ENCODE results near the gene LRRC46.

The LRRC46 gene

DNA sequence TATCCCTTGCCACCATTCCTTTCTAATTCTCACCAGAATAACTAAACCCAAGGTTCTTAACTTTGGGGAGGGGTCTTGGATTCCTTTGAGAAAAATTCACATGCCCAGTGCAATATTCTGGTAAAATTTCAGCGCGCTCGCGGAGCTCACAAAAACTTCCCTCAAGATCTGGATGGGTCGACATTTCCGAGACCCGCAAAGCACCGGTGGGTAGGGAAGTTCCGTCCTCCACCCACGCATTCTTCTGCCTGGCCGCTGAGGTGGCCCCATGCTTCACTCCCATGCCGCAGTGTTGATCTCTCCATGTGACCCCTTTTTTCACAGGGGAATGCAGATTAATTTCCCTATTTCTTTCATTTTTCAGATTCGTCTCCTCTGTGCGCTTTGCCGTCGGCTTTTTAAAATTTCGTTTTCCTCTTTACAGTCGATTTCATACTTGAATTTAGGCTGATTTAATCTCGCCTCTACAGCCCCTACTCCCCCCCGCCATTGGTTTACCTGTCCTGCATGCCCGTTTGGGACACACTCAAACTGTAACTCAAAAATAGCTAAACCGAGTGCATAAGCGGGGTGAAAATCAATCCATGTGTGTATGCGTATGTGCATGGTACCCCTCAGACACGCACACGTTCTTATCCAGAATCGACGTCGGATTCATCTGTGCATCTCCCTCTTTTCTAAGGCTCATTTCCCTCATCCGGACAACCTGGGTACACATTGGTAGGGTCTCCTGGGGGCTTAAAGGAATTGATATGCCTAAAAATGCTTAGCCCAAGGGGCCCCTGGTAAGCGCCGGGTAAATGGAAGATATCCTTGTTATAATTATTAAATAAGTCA, 20.9 kb downstream of the LRRC46 start:
- DNase-seq (ENCODE audit: low read depth in 2 of 2), result no peak

GRCh38 chr17:47853616-47854015, 22.1 kb downstream of the LRRC46 start:
- DNase-seq (ENCODE audit: low read depth in 2 of 2), result no peak

DNA sequence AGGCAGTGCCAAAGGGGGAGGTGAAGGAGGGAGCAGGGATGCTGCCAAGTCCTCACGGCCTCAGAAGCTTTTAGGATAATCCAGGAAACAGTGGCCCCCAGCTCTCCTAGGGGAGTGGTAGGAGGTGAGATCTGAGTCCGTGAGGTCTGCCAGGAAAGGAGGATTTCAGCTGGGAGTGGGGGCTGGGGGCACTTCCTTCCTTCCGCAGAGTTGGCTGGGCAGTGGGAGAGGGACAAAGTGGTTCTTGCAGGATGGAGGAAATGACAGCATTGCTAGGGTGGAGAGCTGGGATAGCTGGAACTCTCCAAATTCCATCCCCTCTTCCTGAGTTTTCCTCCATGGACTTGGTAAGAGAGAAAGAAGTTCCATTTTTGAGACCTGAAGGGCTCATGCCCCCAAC, 24.3 kb downstream of the LRRC46 start:
- DNase-seq (ENCODE audit: low read depth in 2 of 2), result no peak

GRCh38 chr17:47856830-47857229, 25.4 kb downstream of the LRRC46 start:
- DNase-seq (ENCODE audit: low read depth in 2 of 2), result no peak

DNA sequence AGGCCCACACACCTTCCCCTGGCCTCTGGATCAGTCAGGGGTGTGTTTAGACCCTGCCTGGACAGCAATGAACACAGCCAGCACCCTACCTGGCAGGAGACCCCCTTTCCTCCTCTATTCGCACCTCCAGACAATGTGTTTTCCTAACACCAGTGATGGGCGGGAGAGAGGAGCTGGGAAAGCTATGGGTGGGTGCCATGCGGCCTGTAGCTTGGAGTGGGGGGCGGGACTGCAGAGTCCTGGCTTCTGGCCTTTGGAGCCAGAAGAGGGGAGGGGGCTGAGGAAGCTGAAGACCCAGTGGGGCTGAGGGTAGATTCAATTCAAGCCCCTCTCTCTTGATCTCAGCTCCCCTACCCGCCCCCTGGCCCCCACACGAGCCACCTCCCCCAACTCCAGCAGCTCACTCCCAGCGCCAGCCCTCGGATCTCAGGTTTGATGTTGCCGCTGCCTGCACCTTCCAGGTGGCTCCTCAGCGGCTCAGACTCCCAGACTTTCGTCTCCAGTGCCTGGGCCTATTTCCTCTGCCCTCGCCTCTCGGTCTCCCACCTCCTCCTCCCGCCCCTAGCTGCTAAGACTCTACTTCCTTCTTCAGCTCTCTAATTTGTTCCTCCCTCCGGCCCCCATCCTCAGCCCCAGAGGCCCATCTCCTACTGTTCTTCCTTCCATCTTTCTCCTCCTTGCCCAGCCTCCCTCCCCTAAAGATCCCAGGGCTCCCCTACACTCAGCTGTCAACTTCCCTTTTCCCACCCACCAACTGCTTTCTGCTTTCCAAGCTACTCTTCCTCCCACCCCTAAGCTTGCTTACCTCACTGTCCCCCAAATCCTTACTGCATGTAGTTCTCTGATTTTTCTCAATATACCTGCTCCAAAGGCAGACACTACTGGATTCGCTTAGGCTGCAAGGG, 26.3 kb downstream of the LRRC46 start:
- DNase-seq (ENCODE audit: low read depth in 2 of 2), result no peak

GRCh38 chr17:47860386-47860785, 28.9 kb downstream of the LRRC46 start:
- DNase-seq (ENCODE audit: low read depth in 2 of 2), result no peak

GRCh38 chr17:47862621-47863440, 31.4 kb downstream of the LRRC46 start:
- no peak for DNase-seq (ENCODE audit: low read depth in 2 of 2)

DNA sequence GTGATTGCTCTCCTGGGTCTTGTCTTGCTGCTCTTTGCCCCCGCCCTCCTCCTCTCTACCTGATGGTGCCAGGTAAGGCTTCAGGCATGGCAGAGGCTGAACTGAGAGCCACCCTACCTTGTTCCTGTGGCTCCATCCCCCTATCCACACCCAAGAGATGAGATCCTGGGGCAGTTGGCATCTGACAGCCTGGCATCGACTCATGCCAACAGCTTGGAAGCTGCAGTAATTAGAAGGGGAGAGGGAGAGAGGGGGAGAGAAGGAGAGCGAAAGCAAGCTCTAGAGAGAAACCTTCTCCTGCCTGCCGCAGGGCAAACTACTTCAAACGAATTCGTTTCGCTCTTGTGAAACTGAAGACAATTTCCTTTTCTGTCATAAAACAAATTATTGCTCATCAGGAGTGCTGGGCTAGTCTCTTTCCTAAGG, 33.3 kb downstream of the LRRC46 start:
- no peak for DNase-seq (ENCODE audit: low read depth in 2 of 2)

- no peak for DNase-seq (ENCODE audit: low read depth in 2 of 2)
Measured at GRCh38 chr17:47866941-47867340, 35.5 kb downstream of the LRRC46 start.

DNA sequence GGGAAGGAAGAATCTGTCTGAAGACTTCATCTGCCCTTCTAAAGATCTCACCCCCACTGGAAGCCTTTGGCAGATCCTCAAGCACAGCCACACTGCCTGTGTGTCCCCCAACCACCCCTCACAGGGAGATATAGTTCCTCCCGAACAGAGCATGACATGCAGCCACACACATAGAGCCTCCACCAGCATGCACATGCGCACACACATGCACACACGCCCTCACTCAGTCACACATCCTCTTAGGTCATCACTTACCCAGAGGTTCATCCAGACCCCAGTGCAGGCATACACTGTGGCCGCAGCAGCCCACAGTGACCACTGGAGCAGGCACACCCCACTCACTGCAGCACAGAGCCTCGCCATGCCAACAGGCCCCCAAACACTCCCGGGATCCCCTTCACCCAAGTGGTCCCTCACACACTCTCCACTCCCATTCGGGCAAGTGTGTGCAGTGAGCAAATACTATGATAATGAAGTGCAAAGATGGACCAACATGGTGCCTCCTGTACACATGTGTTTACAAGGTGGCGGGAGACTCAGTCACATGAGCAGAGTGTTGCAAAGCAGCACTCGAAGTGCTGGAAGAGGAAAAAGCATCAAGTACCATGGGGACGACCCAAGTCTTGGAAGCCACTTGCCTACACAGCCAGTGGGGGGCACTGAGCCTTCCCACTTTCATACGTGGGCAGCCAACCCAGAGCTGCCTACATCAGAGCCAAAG, 36.5 kb downstream of the LRRC46 start:
- no peak for DNase-seq (ENCODE audit: low read depth in 2 of 2)

DNA sequence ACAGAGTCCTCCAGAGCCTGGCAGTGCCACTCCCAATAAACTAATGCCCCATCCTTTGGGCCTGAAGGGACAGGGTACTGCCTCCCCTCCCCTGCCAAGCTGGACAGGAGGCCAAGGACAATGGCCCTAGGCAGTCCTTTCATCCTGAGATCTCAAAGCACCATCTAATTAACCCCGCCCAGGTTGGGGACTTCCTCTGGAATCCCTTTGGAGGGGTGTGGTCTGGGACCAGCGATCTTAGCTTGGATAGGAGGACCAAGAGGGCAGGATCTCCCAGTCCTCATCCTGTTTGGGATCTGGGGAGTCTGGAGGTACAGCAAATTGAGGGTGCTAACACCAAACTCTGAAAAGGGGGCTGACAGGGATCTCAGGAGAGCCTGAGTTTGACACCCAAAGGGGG, 37.6 kb downstream of the LRRC46 start:
- no peak for DNase-seq (ENCODE audit: low read depth in 2 of 2)

DNA sequence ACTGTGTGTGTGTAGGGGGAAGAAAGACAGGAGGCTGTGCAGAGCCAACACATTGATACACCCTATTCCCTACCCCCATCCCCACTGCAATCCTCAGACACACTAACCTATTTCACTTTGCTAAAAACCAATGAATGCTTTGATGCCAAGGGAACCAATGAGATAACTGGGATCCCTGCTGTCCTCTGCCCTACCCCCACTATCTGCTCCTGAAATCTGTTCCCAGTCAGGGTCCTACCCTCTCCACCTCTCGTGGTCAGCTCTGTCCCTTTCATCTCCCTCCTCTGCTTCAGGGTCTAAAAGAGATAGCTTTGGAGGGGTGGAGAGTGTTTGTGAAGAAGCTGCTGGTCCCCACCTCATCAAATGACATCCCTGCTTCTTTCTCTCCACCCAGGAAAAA, 38.6 kb downstream of the LRRC46 start:
- DNase-seq (ENCODE audit: low read depth in 2 of 2), result no peak

- no peak for DNase-seq (ENCODE audit: low read depth in 2 of 2)
Measured at GRCh38 chr17:47871048-47871447, 39.6 kb downstream of the LRRC46 start.

DNA sequence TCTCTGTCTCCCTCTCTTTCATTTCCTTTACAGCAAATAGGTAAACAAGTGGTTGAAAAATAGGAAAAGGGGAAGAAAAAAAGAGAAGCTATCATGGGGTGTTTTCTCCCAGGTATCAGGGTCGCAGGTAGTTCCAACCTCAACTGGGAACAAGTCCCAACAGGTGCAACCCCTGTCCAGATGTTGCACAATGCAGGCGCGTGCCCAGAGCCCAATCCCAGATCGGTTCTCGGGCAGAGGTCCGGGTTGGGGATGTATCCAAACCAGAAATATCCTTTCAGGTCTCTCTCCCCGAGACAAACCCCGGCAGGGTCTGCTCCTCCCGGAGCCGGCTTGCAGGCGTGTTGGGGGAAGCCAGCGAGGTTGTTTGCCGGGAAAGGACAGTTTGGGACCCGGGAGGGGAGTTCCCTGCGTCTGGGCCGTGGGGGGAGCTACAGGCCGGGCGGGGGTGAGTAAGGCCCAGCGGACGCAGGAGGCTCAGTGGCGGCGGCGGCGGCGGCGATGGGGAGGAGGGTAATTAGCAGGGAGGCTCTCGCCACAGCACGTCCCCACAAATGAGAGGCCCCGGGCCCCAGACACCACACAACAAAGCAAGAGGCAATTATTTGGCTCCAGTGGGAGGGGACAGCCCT, 40.7 kb downstream of the LRRC46 start:
- no peak for DNase-seq (ENCODE audit: low read depth in 2 of 2)

DNA sequence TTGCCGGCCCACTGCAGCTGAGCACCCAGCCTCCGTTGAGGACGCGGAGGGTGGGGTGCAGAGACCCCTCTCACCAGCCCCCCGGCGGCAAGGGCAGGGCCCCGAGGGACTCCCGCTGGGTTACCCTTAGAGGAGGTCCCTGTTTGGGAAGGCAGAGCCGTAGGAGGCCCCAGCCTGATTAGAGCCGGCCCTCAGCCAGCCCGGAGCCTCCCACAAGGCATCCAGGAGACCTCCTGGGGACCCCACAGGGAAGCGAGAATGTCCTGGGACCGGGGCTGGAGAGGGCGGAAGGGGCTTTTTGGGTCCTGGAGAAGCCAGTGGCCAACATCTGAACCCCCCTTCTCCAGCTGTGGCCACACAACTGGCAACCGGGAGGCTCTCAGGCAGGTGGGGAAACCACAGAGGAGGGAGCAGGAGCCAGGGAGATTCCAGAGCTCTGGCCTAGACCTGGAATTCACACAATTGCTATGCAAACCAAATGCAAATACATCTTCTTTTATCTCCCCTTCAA, 41.2 kb downstream of the LRRC46 start:
- no peak for DNase-seq (ENCODE audit: low read depth in 2 of 2)

- no peak for DNase-seq (ENCODE audit: low read depth in 2 of 2)
Measured at GRCh38 chr17:47873200-47874090, 42.0 kb downstream of the LRRC46 start.

GRCh38 chr17:47875011-47875985, 43.8 kb downstream of the LRRC46 start:
- no peak for DNase-seq (ENCODE audit: low read depth in 2 of 2)

- DNase-seq (ENCODE audit: low read depth in 2 of 2), result no peak
Measured at GRCh38 chr17:47877368-47878034, 46.0 kb downstream of the LRRC46 start.

Measured in stimulated activated CD8-positive, alpha-beta memory T cell treated with anti-CD3 and anti-CD28 coated beads, Interleukin-15, amount 100 ng/mL, for 48 hours (primary cell).